Ascending aorta (tissue), 2 donors: ENCODE measurements around the gene BMP8B. TPM values are rescaled to one million over a fixed set of nuclear protein-coding genes. Genes with fewer than 3 reads are reported as not detected.

Source experiments
- DNase-seq, 2 donors: peaks; one replicate each; pipeline ENCODE4 v3.0.0-alpha.2; 2019; ENCODE audit warnings: low spot score in 2 of 2
- H3K27ac ChIP-seq, 2 donors: fragments of 200-600 bp; sonication (generic); one replicate each; pipeline ENCODE4 v1.5.1; 2016 to 2017; ENCODE audit warnings: mild to moderate bottlenecking in 1 of 2
- H3K27me3 ChIP-seq: fragments of 200-600 bp; sonication (generic); one replicate; pipeline ENCODE4 v1.5.1; 2017
- H3K36me3 ChIP-seq, 2 donors: fragments of 200-600 bp; sonication (generic); one replicate each; pipeline ENCODE4 v1.5.1; 2016
- H3K4me1 ChIP-seq, 2 donors: fragments of 200-600 bp; sonication (generic); one replicate each; pipeline ENCODE4 v1.5.1; 2016 to 2017; ENCODE audit warnings: mild to moderate bottlenecking in 1 of 2
- H3K4me3 ChIP-seq, 2 donors: fragments of 200-600 bp; sonication (generic); one replicate each; pipeline ENCODE4 v1.5.1; 2016 to 2017; ENCODE audit warnings: mild to moderate bottlenecking in 1 of 2
- H3K9me3 ChIP-seq, 2 donors: fragments of 200-600 bp; sonication (generic); one replicate each; pipeline ENCODE4 v1.5.1; 2016
- intact Hi-C: fragments of 100-400 bp; cut with DNase I; formaldehyde crosslinking; loops from one replicate; pipeline ENCODE4 v1.15.1; 2023
- total RNA-seq: library from RNA; depleted of rRNA; stranded (reverse); fragments of >200 nt; gene quantifications from one replicate; pipeline ENCODE4 v1.1.0, GENCODE V29; 2016
- TF ChIP-seq, protein P1 (sequence below), 3 experiments: fragments of 200-600 bp in 2 of 3; fragments of 450-650 bp in 1 of 3; sonication (generic) in 2 of 3; IDR thresholded peaks; one replicate each; pipeline ENCODE4 v1.5.1; 2016 to 2019; ENCODE audit warnings: antibody characterized with exemption in 3 of 3, mild to moderate bottlenecking in 1 of 3, moderate library complexity in 1 of 3

Gene BMP8B
- total RNA-seq, 1 donor from 2014 or later, result not detected

DNA sequence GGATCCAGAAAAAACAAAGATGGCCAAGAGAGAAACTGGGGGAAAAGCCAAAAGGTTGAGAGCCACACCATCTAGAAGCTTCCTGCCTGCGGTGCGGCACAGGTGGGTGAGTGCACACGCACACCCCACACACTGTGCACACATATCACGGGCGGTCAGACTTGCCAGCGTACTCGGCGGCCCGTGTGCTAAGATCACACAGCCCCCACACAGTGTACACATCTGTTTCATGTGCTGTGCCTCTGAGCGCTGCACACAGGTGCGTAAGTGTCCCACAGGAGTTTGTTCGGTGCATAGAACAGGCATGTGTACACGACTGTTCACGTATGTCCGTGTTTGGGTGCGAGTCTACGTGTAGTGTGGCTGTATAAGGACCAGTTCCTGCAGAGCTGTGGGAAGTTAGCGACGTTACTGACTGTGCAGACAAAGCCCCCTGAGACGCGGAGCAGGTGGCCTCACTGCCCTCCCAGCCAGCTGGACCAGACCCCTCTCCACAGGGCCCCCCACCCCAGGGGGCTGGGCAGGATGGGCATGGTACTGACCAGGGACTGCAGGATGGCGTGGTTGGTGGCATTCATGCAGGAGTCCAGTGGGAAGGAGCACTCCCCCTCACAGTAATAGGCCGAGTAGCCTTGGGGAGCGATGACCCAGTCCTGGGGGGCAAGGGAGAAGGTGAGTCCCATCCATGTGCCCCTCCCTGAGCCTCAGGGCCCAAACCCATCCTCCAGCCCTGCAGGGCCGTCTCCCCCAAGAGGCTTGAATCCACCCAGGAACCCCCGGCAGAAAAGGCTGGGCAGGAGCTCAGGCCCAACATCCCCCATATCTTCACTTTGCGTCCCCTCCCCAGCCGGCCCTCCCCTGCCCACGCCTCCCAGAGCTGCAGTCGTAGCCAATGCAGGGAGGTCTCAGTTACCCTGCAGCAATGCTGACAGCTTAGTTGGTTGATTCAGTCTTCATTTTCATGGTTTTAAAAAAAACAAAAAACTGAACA lies 25.8 kb downstream of the BMP8B start:
- DNase-seq, result no peak
- Histone ChIP-seq H3K27me3 (no peaks in the 10 kb centered on the region), H3K9me3 (no peaks in the 10 kb centered on the region), H3K4me3 (no peak overlapping the region), H3K4me1 (no peaks in the 10 kb centered on the region), H3K27ac (no peak overlapping the region), H3K36me3 (peaks cover 8 to 26% of the 10 kb centered on the region in 2 donors)
- intact Hi-C loops, result no loop called here
- TF ChIP-seq, protein P1, sequence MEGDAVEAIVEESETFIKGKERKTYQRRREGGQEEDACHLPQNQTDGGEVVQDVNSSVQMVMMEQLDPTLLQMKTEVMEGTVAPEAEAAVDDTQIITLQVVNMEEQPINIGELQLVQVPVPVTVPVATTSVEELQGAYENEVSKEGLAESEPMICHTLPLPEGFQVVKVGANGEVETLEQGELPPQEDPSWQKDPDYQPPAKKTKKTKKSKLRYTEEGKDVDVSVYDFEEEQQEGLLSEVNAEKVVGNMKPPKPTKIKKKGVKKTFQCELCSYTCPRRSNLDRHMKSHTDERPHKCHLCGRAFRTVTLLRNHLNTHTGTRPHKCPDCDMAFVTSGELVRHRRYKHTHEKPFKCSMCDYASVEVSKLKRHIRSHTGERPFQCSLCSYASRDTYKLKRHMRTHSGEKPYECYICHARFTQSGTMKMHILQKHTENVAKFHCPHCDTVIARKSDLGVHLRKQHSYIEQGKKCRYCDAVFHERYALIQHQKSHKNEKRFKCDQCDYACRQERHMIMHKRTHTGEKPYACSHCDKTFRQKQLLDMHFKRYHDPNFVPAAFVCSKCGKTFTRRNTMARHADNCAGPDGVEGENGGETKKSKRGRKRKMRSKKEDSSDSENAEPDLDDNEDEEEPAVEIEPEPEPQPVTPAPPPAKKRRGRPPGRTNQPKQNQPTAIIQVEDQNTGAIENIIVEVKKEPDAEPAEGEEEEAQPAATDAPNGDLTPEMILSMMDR (IDR thresholded peaks at IDR 0.05), result no peak

DNA sequence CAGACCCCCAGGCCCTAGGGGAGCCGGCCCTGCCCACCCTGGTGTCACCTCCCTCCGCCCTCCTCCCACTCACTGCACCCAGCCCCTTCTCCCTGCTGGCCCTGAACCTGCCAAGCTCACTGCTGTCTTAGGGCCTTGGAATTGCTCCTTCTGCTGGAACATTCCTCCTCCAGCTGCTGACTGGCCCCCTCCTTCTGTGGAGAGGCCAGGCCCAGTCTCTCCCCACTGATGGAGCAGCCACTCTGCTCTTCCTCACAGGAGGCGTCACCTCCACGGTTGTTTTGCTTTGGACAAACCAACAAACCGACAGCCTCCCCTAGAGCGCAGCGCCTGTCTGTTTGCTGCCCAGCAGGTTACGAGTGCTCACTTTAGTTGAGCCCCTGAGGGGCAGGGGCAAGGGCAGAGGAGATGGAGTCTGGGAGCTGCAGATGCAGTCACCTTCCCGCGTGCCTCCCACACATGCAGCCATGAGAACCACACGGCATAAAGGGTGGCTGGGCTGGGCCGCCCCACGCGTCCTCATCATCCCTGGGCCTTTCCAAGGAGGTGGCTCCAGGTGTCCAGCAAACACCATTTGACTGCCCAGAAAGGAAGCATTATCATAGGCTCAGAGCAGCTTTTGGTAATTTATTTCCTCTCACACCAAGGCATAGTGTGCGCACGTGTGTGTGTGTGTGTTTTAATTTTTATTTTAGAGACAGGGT lies 27.0 kb downstream of the BMP8B start:
- no peak overlapping the region for H3K27ac ChIP-seq
- no peak overlapping the region for H3K4me3 ChIP-seq
- no peaks in the 10 kb centered on the region for H3K4me1 ChIP-seq
- H3K36me3 ChIP-seq, result peaks cover 20 to 35% of the 10 kb centered on the region in 2 donors
- H3K27me3 ChIP-seq, result no peaks in the 10 kb centered on the region
- TF ChIP-seq, protein P1 (IDR thresholded peaks at IDR 0.05), result no peak
- peak in 1 of 2 donors; percentile 43 for DNase-seq
- intact Hi-C loops, result no loop called here
- no peaks in the 10 kb centered on the region for H3K9me3 ChIP-seq

DNA sequence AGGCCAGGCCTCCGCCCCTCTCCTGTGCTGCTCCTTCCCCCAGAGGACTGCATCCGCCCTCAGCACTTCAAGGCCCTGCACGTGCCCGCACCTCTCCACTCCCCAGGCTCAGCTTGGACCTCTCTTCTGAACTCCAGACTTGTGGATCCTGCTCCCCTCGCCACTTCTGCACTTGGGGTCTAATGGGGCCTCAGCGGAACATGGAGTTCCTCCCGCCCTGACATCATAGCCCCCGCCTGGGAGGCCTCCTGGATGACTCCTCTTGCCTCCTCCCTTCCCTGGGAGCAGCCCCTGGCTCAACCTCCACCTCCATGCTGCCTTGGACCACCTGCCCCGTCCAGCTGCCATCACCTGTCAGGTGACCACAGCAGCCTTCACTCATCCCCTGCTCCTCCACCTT lies 27.6 kb downstream of the BMP8B start:
- TF ChIP-seq, protein P1 (IDR thresholded peaks at IDR 0.05), result no peak
- Histone ChIP-seq H3K4me3 (no peak overlapping the region), H3K36me3 (peaks cover 20 to 42% of the 10 kb centered on the region in 2 donors), H3K4me1 (no peaks in the 10 kb centered on the region), H3K27ac (no peak overlapping the region), H3K9me3 (no peaks in the 10 kb centered on the region), H3K27me3 (no peaks in the 10 kb centered on the region)
- intact Hi-C loops, result no loop called here
- DNase-seq, result no peak

DNA sequence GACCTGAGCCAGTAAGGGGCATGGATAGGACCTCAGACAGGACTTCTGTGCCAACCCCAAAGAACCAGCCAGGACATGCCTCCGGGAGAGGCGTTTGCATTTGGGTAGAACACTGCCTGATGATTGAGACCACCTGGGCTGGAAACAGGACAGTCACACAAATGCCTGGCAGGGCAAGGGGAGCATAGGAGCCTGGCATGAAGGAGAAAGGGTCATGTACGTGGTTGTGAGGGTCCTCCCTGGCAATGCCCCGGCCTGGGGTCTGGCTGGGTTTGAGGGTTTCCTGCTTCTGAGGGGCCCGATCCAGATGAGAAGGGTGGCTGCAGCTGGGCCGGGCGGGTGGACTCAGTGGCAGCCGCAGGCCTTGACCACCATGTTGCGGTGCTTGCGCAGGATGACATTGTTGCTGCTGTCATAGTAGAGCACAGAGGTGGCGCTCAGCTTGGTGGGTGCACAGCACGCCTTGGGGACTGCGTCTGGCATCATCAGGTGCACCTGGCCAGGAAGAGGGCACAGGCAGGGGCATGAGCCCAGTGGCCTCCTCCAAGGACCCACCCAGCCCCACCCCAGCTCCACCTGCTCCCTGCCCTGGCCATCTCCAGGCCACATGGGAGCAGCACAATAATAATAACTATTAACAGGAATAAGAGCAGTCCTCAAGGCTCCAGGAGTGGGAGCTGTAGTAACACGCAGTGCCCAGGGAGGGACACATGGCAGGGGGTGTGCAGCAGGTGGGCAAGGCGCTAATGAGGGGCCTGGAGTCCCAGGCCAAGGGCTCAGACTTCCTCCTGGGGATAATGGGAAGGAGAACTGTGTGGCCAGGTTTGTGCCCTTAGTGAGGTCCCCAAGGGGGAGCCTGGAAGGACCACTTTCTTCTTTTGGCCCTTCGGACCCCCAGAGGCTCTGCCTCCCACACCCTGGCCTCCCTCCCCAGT lies 28.3 kb downstream of the BMP8B start:
- H3K9me3 ChIP-seq, result no peaks in the 10 kb centered on the region
- TF ChIP-seq, protein P1 (IDR thresholded peaks at IDR 0.05), result no peak
- no peaks in the 10 kb centered on the region for H3K27me3 ChIP-seq
- H3K36me3 ChIP-seq, result peaks cover 20 to 49% of the 10 kb centered on the region in 2 donors
- intact Hi-C loops, result no loop called here
- H3K4me3 ChIP-seq, result no peak overlapping the region
- DNase-seq, result no peak
- H3K4me1 ChIP-seq, result no peaks in the 10 kb centered on the region
- no peak overlapping the region for H3K27ac ChIP-seq

DNA sequence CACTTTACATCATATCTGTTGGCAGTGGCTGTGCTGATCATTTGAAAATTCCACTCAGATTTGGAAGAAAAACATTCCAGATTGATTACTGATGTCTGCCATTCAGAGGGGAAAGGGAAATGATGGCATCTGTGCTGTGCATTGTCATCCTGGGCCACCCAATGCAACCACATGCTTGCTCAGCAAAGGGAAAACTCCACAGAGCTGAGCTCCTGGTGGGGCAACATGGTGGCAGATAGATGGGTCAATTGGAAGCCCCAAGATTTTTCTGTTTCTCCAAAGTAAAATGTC lies 29.3 kb downstream of the BMP8B start:
- Histone ChIP-seq H3K9me3 (no peaks in the 10 kb centered on the region), H3K27me3 (no peaks in the 10 kb centered on the region), H3K4me3 (no peak overlapping the region), H3K27ac (no peak overlapping the region), H3K36me3 (peaks cover 20 to 54% of the 10 kb centered on the region in 2 donors), H3K4me1 (no peaks in the 10 kb centered on the region)
- intact Hi-C loops, result no loop called here
- TF ChIP-seq, protein P1 (IDR thresholded peaks at IDR 0.05), result no peak
- no peak for DNase-seq
